GM21390 (cell line): ENCODE measurements around the gene TYW1B.
"Not testable (repeated sequence)": the region's sequence is repeated elsewhere in the genome, so short reads cannot be mapped to it uniquely, and the experiment has no call there.

Source experiments
- ATAC-seq: cut with Tn5 transposase; IDR thresholded peaks from one replicate; pipeline ENCODE4 v1.9.1; 2021; ENCODE audit not compliant: unreplicated experiment

Gene TYW1B

DNA sequence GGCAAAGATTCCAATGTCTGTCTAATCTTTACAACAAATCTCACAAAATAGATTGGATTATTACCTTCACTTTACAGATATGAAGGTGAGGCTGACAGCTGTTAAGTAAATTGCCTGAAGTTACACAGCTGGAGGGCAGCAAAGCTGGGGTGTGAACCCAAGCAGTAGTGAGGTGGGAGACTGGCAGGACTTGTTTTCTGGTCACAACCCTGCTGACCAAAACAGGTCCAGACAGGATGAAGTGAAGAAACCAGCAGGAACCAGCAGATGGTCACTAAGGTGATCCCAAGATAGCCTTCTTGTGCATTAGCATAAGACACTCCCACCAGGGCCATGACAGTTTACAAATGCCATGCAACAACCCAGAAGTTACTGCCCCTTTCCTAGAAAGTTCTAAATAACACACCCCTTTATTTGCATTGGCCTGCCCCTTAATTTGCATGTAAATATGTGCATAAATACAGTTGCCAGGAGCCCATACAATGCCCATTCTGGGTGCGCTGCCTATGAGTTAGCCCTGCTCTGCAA, 195.2 kb downstream of the TYW1B start:
- ATAC-seq: not testable (repeated sequence)

GRCh38 chr7:72628375-72628774, 199.6 kb downstream of the TYW1B start:
- ATAC-seq: not testable (repeated sequence)

DNA sequence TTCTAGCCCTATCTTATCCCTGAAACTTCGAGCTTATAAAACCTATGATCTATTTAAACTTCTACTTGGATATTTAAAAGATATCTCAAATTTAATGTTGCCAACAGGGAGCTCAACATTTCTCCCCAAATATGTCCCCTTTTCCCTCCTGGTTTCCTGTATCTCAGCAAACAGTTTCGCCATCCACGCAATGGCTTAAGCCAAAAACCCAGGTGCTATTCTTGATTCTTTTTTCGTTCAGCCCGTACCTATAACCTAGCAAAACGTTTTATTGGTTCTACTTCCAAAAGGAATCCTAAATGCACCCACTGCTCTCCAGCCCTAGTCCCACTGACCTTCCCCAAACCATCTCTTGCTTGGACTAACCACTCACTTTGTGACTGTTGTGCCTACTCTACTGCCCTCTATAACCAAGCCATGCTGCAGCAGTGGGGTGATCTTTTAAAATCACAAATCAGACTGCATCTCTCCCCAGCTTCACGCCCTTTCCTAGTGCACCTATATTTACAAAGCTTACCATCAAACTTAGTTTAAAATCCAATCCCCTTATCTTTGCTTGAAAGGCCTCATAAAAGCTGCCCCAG, 201.5 kb downstream of the TYW1B start:
- ATAC-seq: not testable (repeated sequence)

DNA sequence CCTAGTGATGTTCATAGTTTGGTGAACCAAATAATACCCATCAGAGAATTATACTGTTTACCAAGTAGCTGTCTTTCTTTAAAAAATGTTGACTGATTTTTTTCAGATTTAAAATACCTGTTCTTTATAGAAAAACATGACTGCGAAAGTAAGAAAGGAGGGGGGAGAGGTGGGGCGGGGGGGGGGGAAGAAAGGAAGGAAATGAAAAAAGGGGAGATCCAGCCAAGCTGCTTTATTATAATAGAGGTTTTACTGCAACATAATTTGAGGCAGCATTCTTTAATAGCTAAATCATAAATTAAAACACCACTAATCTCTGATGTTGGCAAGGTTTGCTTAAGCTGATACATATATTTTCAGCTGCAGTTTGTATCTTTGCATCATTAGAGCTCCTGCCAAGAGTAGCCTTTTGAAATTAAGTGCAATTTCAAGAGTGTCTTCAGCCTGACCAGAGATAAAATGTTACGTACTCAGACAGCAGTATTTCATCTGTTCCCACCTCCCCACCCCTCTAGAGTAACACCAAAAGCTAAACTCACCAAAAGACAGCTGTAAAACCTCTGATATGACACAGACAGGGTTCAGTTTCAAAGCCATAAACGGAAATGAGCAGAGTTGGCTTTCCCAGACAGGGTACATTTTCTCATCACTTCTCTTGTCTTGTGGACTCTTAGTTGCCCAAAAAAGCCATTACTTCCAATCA, 202.1 kb downstream of the TYW1B start:
- peak; percentile 94 for ATAC-seq

GRCh38 chr7:72622532-72622931, 205.5 kb downstream of the TYW1B start:
- ATAC-seq: no peak

- not testable (repeated sequence) for ATAC-seq
Measured at GRCh38 chr7:72621761-72622187, 206.2 kb downstream of the TYW1B start.

DNA sequence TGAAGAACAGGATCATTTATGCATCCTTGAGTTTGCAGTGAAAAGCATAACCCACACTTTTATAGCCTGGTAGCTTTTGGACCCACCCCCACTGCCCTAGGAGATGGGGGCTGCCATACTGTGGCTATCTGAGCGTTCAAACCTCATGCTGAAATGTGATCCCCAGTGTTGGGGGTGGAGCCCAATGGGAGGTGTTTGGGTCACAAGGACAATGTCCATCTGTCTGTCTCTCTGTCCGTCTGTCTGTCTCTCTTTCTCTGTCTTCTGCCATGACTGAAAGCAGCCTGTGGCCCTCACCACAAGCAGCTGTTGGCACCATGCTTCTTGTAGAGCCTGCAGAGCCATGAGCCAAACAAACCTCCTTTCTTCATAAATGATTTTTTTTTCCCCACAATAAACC, 207.1 kb downstream of the TYW1B start:
- ATAC-seq: not testable (repeated sequence)

- ATAC-seq: not testable (repeated sequence)
Measured at GRCh38 chr7:72618435-72619180, 209.4 kb downstream of the TYW1B start.

GRCh38 chr7:72609761-72610160, 218.2 kb downstream of the TYW1B start:
- ATAC-seq: not testable (repeated sequence)

DNA sequence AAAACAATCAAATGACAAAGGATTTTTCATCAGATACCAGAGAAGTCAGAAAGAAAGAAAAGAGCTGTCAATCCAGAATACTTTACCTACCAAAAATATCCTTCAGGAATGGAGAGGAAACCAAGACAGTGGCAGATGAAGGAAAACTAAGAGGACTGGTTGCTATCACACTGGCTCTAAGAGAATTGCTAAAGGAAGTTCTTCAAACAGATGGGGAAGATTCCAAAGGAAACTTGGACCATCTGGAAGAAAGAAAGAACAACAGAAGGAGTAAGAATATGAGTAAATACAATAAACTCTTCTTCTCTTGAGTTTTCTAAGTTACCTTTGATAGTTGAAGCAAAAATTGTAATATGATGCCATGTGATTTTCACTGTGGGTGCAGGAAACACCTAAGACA, 220.0 kb downstream of the TYW1B start:
- ATAC-seq: not testable (repeated sequence)

DNA sequence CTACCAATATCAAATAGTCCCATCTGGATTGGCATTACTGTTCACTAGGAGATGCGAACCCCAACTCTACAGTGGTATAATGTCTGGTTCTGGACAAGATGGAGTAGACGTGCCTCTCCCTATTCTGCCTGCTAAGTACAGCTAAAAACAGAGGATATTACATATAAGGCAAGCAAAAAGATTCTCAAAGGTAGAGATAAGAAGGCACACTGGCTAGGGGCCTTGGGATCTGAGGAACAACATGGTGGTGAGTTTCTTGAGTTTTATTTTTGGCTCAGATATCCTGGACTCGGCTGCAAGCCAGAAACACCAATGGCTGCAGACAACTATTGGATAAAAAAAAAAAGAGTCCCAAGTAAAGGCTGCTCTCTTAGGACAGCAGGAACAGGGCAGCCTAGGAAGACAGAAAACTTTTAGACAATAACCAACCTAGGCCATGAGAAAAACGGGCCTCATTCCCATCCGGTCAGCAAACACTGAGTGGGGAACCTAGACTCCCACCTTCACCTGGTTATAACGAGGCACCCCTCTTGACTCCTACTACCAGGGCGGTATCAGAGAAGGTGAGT, 222.1 kb downstream of the TYW1B start:
- ATAC-seq: not testable (repeated sequence)

DNA sequence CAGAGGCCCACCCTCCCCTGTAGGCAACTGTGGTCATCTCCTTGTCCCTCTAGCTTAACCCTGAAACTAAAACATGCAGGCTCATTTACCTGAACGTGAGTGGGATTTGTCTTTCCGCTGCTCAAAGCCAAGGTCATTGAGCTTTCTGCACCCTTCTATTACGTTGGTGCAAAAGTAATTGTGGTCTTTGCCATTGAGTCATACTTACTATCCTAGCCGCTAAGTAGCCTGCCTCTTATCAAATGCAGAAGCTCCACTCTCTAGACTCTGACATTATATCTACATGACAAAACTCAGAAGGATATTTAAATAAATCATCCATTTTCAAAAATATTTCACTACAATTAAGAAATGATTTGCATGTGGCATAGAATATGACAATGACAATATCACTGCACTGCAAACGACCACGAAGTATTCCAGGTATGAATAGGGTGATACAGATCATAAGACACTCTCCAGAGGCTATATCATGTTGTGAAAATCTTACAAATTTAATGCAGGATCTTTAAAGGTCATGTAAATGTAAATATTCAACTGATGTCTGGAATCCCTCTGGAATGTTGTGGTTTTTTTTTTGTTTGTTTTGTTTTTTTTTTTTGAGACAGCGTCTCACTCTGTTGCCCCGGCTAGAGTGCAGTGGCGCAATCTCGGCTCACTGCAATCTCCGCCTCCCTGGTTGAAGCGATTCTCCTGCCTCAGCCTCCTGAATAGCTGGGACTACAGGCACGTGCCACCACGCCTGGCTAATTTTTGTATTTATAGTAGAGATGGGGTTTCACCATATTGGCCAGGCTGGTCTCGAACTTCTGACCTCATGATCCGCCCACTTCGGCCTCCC, 223.0 kb downstream of the TYW1B start:
- ATAC-seq: not testable (repeated sequence)

- not testable (repeated sequence) for ATAC-seq
Measured at GRCh38 chr7:72603476-72603875, 224.5 kb downstream of the TYW1B start.

DNA sequence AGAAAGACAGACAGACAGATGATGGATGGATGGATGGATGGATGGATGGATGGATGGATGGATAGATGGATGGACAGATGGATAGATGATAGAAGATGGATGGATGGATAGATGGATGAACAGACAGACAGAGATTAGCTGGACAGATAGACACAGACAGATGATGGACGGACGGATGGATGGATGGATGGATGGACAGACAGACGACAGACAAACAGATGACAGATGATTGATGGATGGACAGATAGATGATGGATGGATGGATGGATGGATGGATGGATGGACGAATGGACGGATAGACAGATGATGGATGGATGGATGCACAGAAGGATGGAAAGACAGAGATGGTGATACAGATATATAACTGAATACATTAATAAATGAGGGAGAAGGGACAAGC, 224.9 kb downstream of the TYW1B start:
- ATAC-seq: no peak

- not testable (repeated sequence) for ATAC-seq
Measured at GRCh38 chr7:72601683-72602082, 226.3 kb downstream of the TYW1B start.

- not testable (repeated sequence) for ATAC-seq
Measured at GRCh38 chr7:72590023-72590422, 238.0 kb downstream of the TYW1B start.

GRCh38 chr7:72587267-72587666, 240.7 kb downstream of the TYW1B start:
- not testable (repeated sequence) for ATAC-seq

- ATAC-seq: not testable (repeated sequence)
Measured at GRCh38 chr7:72584576-72584975, 243.4 kb downstream of the TYW1B start.

DNA sequence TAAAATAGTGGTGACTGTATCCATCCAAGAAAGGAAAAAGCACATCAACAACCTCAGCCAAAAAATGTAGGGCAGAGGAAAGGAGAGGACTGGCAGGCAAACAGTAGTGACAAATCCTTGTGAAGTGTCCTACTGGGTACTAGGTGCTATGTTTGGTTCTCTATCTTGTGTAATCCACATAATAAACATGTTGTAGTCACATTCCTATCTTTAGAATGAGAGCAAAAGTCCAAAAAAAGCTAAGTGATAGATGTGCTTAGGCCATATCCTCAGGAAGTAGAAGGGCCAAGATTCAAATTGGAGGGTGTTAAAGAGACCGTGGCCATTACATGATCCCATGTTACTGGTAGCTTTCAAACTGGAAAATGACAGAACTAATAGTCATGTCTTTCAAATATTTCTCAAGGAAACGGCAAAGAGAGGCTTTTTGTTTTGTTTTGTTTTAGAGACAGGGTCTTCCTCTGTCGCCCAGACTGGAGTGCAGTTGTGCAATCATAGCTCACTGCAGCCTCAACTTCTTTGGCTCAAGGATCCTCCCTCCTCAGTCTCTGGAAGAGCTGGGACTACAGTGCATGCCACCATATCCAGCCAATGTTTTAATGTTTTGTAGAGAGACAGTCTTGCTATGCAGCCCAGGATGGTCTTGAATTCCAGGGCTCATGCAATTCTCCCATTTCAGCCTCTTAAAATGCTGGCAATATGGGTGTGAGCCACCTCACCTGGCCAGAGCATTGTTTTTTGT, 244.2 kb downstream of the TYW1B start:
- ATAC-seq: not testable (repeated sequence)
